Esophagus muscularis mucosa (tissue), 4 donors: ENCODE data around the gene ADGRF3. TPM values are rescaled to one million over a fixed set of nuclear protein-coding genes. Genes with fewer than 3 reads are reported as not detected.
A peak's percentile ranks its signal among the peaks of the same experiment; 100 is the strongest.
"Not testable (repeated sequence)": the region's sequence is repeated elsewhere in the genome, so short reads cannot be mapped to it uniquely, and the experiment has no call there.

Experiments used
- DNase-seq: peaks from one replicate; pipeline ENCODE4 v3.0.0-alpha.2; 2017; ENCODE audit errors: extremely low spot score
- H3K27ac ChIP-seq, 4 donors: fragments of 200-600 bp; sonication (generic); replicated peaks in 1 of 4; 1 replicate in 3 of 4; 2 replicates in 1 of 4; pipeline ENCODE4 v1.5.1; 2016 to 2019; ENCODE audit warnings: mild to moderate bottlenecking in 1 of 4
- H3K27me3 ChIP-seq, 4 donors: fragments of 200-600 bp; sonication (generic); one replicate each; pipeline versions ENCODE4 v1.5.1 to v1.6.0; 2016 to 2019
- H3K36me3 ChIP-seq, 4 donors: fragments of 200-600 bp; sonication (generic); one replicate each; pipeline ENCODE4 v1.5.1; 2016 to 2019
- H3K4me1 ChIP-seq, 4 donors: fragments of 200-600 bp; sonication (generic); one replicate each; pipeline ENCODE4 v1.5.1; 2016 to 2019
- H3K4me3 ChIP-seq, 4 donors: fragments of 200-600 bp; sonication (generic); 1 replicate in 2 of 4; 2 replicates in 2 of 4; pipeline ENCODE4 v1.5.1; 2016 to 2019; ENCODE audit warnings: mild to moderate bottlenecking in 4 of 4, moderate library complexity in 1 of 4
- H3K9me3 ChIP-seq, 4 donors: fragments of 200-600 bp; sonication (generic); 1 replicate in 3 of 4; 2 replicates in 1 of 4; pipeline ENCODE4 v1.5.1; 2016 to 2019
- EP300 ChIP-seq: sonication (generic); formaldehyde crosslinking; IDR thresholded peaks from one replicate; pipeline ENCODE4 v1.6.1; 2017; ENCODE audit warnings: antibody characterized with exemption
- POLR2A ChIP-seq: fragments of 450-650 bp; IDR thresholded peaks from one replicate; pipeline ENCODE4 v1.6.1; 2017; ENCODE audit warnings: antibody characterized with exemption, moderate library complexity, mild to moderate bottlenecking, low read depth
- POLR2AphosphoS5 ChIP-seq, 2 donors: sonication (generic); formaldehyde crosslinking; IDR thresholded peaks; one replicate each; pipeline ENCODE4 v1.6.1; 2017; ENCODE audit warnings: antibody characterized with exemption in 2 of 2
- WGBS: methylation state at CpG from one replicate; pipeline ENCODE4 v1.1.5; 2018; 5-methylcytosine and 5-hydroxymethylcytosine counted together
- intact Hi-C: fragments of 100-400 bp; cut with DNase I; formaldehyde crosslinking; loops from one replicate; pipeline ENCODE4 v1.15.1; 2023
- total RNA-seq, 4 donors: library from RNA; depleted of rRNA; stranded (reverse); fragments of >200 nt; gene quantifications; one replicate each; pipeline versions ENCODE4 v1.1.0 to v1.2.1, GENCODE V29; 2016
- TF ChIP-seq, protein P1 (sequence below), 3 experiments: fragments of 200-600 bp in 2 of 3; fragments of 450-650 bp in 1 of 3; sonication (generic) in 2 of 3; IDR thresholded peaks; one replicate each; pipeline ENCODE4 v1.5.1; 2017 to 2019; ENCODE audit warnings: antibody characterized with exemption in 3 of 3, mild to moderate bottlenecking in 2 of 3, moderate library complexity in 1 of 3

ADGRF3 gene
- total RNA-seq, 4 donors from 2014 or later: not detected

DNA sequence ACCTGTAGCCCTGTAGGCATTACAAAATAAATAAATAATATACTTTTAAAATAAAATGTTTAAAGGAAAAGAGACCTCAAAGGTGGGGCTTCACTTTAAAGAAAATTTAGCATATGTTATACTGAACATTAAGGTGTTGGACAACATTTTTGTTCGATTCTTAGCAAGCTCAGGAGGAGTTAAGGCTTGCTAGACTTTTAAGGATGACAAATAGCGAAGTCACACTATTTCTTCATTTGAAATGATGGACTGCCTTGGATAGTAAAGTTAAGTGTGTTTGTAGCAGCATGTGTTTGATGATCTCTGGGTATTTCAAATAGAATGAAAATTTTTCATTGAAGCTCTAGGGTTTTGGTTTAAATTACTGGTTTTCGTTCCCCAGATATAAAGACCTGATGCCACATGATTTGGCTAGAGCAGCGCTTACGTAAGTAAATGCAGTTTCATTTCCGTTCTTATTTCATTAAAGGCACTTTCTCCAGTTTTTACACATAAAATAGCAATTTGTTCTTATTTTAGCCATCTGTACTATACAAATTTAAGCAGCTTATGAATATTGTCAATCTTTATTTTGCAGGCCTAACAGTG lies 76.9 kb downstream of the ADGRF3 start:
- no peaks in the 10 kb centered on the region for H3K9me3 ChIP-seq
- WGBS: 86% methylated on average over 6 of the region's 6 CpGs
- H3K27ac ChIP-seq: peak overlapping the region in 3 of 4 donors; percentile 8 to 45 (median 35)
- H3K4me1 ChIP-seq: peaks cover 25 to 30% (median 28%) of the 10 kb centered on the region in 4 donors
- no peak for DNase-seq
- TF ChIP-seq EP300 (no peak), POLR2AphosphoS5 (IDR thresholded peaks at IDR 0.05) (no peak), POLR2A (no peak)
- TF ChIP-seq, protein P1, sequence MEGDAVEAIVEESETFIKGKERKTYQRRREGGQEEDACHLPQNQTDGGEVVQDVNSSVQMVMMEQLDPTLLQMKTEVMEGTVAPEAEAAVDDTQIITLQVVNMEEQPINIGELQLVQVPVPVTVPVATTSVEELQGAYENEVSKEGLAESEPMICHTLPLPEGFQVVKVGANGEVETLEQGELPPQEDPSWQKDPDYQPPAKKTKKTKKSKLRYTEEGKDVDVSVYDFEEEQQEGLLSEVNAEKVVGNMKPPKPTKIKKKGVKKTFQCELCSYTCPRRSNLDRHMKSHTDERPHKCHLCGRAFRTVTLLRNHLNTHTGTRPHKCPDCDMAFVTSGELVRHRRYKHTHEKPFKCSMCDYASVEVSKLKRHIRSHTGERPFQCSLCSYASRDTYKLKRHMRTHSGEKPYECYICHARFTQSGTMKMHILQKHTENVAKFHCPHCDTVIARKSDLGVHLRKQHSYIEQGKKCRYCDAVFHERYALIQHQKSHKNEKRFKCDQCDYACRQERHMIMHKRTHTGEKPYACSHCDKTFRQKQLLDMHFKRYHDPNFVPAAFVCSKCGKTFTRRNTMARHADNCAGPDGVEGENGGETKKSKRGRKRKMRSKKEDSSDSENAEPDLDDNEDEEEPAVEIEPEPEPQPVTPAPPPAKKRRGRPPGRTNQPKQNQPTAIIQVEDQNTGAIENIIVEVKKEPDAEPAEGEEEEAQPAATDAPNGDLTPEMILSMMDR (IDR thresholded peaks at IDR 0.05): no peak
- intact Hi-C loops: no loop called here
- no peak overlapping the region for H3K4me3 ChIP-seq
- peaks cover 7 to 50% (median 26%) of the 10 kb centered on the region in 4 donors for H3K36me3 ChIP-seq
- H3K27me3 ChIP-seq: no peaks in the 10 kb centered on the region

DNA sequence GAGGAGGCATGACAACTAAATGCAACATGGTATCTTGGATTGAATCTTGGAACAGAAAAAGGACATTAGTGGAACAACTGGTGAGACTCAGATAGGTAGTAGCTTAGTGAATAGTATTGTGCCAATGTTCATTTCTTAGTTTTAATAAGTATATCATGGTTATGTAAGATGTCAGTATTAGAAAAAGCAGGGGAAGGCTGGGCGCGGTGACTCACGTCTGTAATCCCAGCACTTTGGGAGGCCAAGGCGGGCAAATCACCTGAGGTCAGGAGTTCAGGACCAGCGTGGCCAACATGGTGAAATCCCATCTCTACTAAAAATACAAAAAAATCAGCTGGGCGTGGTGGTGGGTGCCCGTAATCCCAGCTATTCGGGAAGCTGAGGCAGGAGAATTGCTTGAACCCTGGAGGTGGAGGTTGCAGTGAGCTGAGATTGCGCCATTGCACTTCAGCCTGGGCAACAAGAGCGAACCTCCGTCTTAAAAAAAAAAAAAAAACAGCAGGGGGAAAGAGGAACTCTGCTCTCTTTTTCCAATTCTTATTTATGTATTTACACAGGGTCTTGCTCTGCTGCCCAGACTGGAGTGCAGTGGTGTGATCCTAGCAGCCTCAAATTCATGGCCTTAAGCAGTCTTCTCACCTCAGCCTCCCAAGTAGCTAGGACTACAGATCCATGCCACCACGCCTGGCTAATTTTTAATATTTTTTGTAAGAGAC lies 77.8 kb downstream of the ADGRF3 start:
- H3K9me3 ChIP-seq, H3K4me3 ChIP-seq, H3K27me3 ChIP-seq, DNase-seq, intact Hi-C loops: not testable (repeated sequence)
- Histone ChIP-seq H3K36me3 (peaks cover 7 to 58% (median 34%) of the 10 kb centered on the region in 4 donors), H3K27ac (peak overlapping the region in 2 of 4 donors; percentile 8 to 35), H3K4me1 (peaks cover 19 to 23% (median 21%) of the 10 kb centered on the region in 4 donors)
- WGBS: 82% methylated on average over 12 of the region's 12 CpGs

DNA sequence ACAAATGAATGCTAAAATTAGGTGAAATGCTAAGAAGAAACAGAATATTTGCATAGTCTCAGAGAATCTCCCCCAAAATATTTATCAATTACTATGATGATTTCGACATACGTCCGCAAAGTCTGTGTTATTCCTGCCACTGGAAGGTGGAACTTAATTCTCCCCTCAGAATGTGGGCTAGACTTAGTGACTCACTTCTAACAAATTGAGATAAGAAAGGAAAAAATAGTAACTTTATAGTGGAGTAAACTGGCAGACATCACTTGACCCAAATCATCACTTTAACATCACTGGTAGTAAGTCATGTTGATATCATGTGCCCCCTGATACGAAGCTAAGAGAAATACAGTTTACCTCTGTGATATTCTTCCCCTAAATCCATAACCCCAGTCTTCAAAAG lies 78.4 kb downstream of the ADGRF3 start:
- TF ChIP-seq POLR2AphosphoS5 (IDR thresholded peaks at IDR 0.05) (no peak), EP300 (no peak)
- Histone ChIP-seq H3K27me3 (no peaks in the 10 kb centered on the region), H3K36me3 (peaks cover 7 to 64% (median 40%) of the 10 kb centered on the region in 4 donors), H3K4me3 (no peak overlapping the region), H3K27ac (no peak overlapping the region), H3K4me1 (peaks cover 13 to 20% (median 15%) of the 10 kb centered on the region in 4 donors), H3K9me3 (no peaks in the 10 kb centered on the region)
- intact Hi-C loops: no loop called here
- WGBS: 93% methylated on average over 4 of the region's 4 CpGs
- no peak for DNase-seq

DNA sequence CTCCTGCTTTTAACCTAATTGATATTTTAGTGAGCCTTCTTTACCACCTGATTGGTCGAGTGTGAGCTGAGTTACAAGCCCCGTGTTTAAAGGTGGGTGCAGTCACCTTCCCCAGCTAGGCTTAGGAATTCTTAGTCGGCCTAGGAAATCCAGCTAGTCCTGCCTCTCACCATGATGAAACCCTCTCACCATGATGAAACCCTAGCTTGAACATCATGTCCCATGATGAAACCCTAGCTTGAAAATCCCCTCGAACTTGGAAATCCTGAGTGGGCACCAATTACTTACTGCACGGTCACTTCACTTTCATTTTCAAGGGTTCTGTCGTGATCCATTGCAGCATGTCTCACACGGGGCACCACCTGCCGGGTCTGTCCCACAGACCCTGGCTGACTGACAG lies 87.8 kb downstream of the ADGRF3 start:
- peaks cover 18 to 28% (median 23%) of the 10 kb centered on the region in 4 donors for H3K4me1 ChIP-seq
- WGBS: 95% methylated on average over 7 of the region's 8 CpGs
- H3K4me3 ChIP-seq, H3K27ac ChIP-seq, H3K9me3 ChIP-seq, DNase-seq, H3K27me3 ChIP-seq, intact Hi-C loops: not testable (repeated sequence)
- H3K36me3 ChIP-seq: peaks cover 0 to 69% (median 51%) of the 10 kb centered on the region in 4 donors

Other genes starting within 250 kb of the ADGRF3 start
- gene GAREM2, start 173.7 kb downstream of the ADGRF3 start, total RNA-seq: 1 to 10 TPM; 2.5 to 5.5 (median 3.6) TPM
- gene HADHA, start 102.2 kb downstream of the ADGRF3 start, total RNA-seq: 100 to 1,000 TPM; 155 to 266 (median 175) TPM
- gene HADHB, start 101.8 kb downstream of the ADGRF3 start, total RNA-seq: 100 to 1,000 TPM; 163 to 399 (median 192) TPM
- 10 to 100 TPM in 2 of 4 donors, 1 to 10 TPM in 2; 6.4 to 11.2 (median 9.3) TPM for gene SELENOI, start 646 bp downstream of the ADGRF3 start, total RNA-seq
- gene DRC1, start 55.1 kb upstream of the ADGRF3 start, total RNA-seq: under 1 TPM in 1 of 4 donors, not detected in 3; 0.45 TPM
- gene OTOF, start 131.3 kb upstream of the ADGRF3 start, total RNA-seq: 1 to 10 TPM in 1 of 4 donors, under 1 TPM in 3; 0.13 to 1.5 (median 0.38) TPM